Endothelial cell of umbilical vein (primary cell): ENCODE measurements around the gene AP3S2.

Experiments
- EZH2 ChIP-seq: IDR thresholded peaks from 2 replicates; pipeline ENCODE4 v1.6.1; 2012; ENCODE audit warnings: borderline replicate concordance, low read depth, mild to moderate bottlenecking, moderate library complexity, low read length, inconsistent platforms; ENCODE audit not compliant: severe bottlenecking
- FOS ChIP-seq: IDR thresholded peaks from 2 replicates; pipeline ENCODE4 v1.6.1; 2011; ENCODE audit warnings: mild to moderate bottlenecking, low read length, moderate library complexity, borderline replicate concordance; ENCODE audit not compliant: insufficient read depth
- JUN ChIP-seq: IDR thresholded peaks from 2 replicates; pipeline ENCODE4 v1.6.1; 2011; ENCODE audit warnings: borderline replicate concordance, low read depth; ENCODE audit not compliant: insufficient read length, insufficient read depth
- MYC ChIP-seq: IDR thresholded peaks from one replicate; pipeline ENCODE4 v1.6.1; 2011; ENCODE audit warnings: mild to moderate bottlenecking, low read depth, low read length
- POLR2A ChIP-seq: IDR thresholded peaks from 2 replicates; pipeline ENCODE4 v1.6.1; 2012; ENCODE audit warnings: low read depth, mild to moderate bottlenecking, control low read depth, low read length
- TF ChIP-seq, protein P1 (sequence below), 2 donors: IDR thresholded peaks; 1 replicate in 1 of 2; 2 replicates in 1 of 2; pipeline ENCODE4 v1.5.1; 2011; ENCODE audit warnings: low read length in 2 of 2, mild to moderate bottlenecking in 2 of 2, moderate library complexity in 2 of 2, control low read depth in 1 of 2, inconsistent platforms in 1 of 2, low read depth in 1 of 2; ENCODE audit not compliant: insufficient read depth in 1 of 2; ENCODE audit errors: extremely low read depth in 1 of 2

DNA sequence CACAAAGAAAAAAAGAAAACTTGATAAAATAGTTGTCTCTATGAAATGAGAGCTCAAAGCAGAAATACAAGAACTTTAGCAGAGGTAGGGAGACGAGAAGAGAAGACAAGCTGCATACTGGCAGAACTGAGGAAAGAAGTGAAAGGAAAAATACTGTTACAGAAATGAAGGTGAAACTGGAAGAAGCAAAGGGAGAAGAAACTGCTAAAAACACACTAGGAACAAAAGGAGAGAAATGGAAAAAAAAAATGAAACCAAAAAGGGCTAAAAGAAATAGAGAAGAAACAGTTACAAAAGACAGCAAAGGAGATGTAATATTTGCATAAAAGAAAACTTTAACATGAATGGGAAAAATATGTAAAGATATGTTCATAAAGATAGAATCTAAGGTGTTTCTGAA lies 51.8 kb downstream of the AP3S2 start:
- TF ChIP-seq, protein P1, sequence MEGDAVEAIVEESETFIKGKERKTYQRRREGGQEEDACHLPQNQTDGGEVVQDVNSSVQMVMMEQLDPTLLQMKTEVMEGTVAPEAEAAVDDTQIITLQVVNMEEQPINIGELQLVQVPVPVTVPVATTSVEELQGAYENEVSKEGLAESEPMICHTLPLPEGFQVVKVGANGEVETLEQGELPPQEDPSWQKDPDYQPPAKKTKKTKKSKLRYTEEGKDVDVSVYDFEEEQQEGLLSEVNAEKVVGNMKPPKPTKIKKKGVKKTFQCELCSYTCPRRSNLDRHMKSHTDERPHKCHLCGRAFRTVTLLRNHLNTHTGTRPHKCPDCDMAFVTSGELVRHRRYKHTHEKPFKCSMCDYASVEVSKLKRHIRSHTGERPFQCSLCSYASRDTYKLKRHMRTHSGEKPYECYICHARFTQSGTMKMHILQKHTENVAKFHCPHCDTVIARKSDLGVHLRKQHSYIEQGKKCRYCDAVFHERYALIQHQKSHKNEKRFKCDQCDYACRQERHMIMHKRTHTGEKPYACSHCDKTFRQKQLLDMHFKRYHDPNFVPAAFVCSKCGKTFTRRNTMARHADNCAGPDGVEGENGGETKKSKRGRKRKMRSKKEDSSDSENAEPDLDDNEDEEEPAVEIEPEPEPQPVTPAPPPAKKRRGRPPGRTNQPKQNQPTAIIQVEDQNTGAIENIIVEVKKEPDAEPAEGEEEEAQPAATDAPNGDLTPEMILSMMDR (IDR thresholded peaks at IDR 0.05; ENCODE audit: extremely low read depth in 1 of 2, insufficient read depth in 1 of 2, low read depth in 1 of 2, low read length in 2 of 2), result no peak
- TF ChIP-seq EZH2 (no peak), POLR2A (no peak), JUN (no peak), MYC (no peak), FOS (no peak)
